Esophagus squamous epithelium (tissue), 5 donors: ENCODE results near the gene MBTD1. TPM values are rescaled to one million over a fixed set of nuclear protein-coding genes. Genes with fewer than 3 reads are reported as not detected.

Source experiments
- DNase-seq: peaks from one replicate; lab custom pipeline; 2025; lab: John Stamatoyannopoulos, UW
- H3K27ac ChIP-seq, 4 donors: fragments of 200-600 bp; sonication (generic); one replicate each; pipeline ENCODE4 v1.5.1; 2016 to 2019; ENCODE audit warnings: mild to moderate bottlenecking in 1 of 4
- H3K27me3 ChIP-seq, 4 donors: fragments of 200-600 bp; sonication (generic); 1 replicate in 3 of 4; 2 replicates in 1 of 4; pipeline versions ENCODE4 v1.5.1 to v1.6.0; 2017 to 2021; ENCODE audit warnings: antibody characterized with exemption in 1 of 4
- H3K36me3 ChIP-seq, 3 donors: fragments of 200-600 bp; sonication (generic); one replicate each; pipeline ENCODE4 v1.5.1; 2016 to 2019
- H3K4me1 ChIP-seq, 3 donors: fragments of 200-600 bp; sonication (generic); one replicate each; pipeline ENCODE4 v1.5.1; 2017 to 2019
- H3K4me3 ChIP-seq, 4 donors: fragments of 200-600 bp; sonication (generic); 1 replicate in 3 of 4; 2 replicates in 1 of 4; pipeline ENCODE4 v1.5.1; 2016 to 2019; ENCODE audit warnings: mild to moderate bottlenecking in 2 of 4, moderate library complexity in 1 of 4
- H3K9me3 ChIP-seq, 3 donors: fragments of 200-600 bp; sonication (generic); one replicate each; pipeline ENCODE4 v1.5.1; 2016 to 2019
- CTCF ChIP-seq, 6 experiments: fragments of 450-650 bp in 4 of 6; fragments of 200-600 bp in 2 of 6; sonication (generic) in 2 of 6; IDR thresholded peaks; one replicate each; pipeline ENCODE4 v1.5.1; 2016 to 2019; ENCODE audit warnings: antibody characterized with exemption in 6 of 6, mild to moderate bottlenecking in 4 of 6, moderate library complexity in 4 of 6
- POLR2A ChIP-seq, 4 donors: fragments of 450-650 bp; IDR thresholded peaks; one replicate each; pipeline ENCODE4 v1.6.1; 2017; ENCODE audit warnings: antibody characterized with exemption in 4 of 4, mild to moderate bottlenecking in 4 of 4, moderate library complexity in 3 of 4
- WGBS, 2 donors: methylation state at CpG; one replicate each; pipeline ENCODE4 v1.1.5; 2018; 5-methylcytosine and 5-hydroxymethylcytosine counted together
- intact Hi-C: fragments of 100-400 bp; cut with DNase I; formaldehyde crosslinking; loops from one replicate; pipeline ENCODE4 v1.15.0; 2022
- total RNA-seq, 4 donors: library from RNA; depleted of rRNA; stranded (reverse); fragments of >200 nt; gene quantifications; one replicate each; pipeline ENCODE4 v1.1.0, GENCODE V29; 2016
- donor health status: DM: yes; HTN: yes; CAD: no.

Gene MBTD1
- total RNA-seq, 4 donors from 2014 or later, result 6.1 to 21.4 (median 9.4) TPM

GRCh38 chr17:51142597-51142996, 117.3 kb downstream of the MBTD1 start:
- intact Hi-C loops, result no loop called here
- Histone ChIP-seq H3K27ac (no peak overlapping the region), H3K36me3 (no peaks in the 10 kb centered on the region), H3K27me3 (no peaks in the 10 kb centered on the region), H3K4me3 (no peak overlapping the region), H3K9me3 (no peaks in the 10 kb centered on the region), H3K4me1 (peaks cover 0 to under 1% (median 0%) of the 10 kb centered on the region in 3 donors)
- no peak for DNase-seq
- no peak for TF ChIP-seq CTCF (IDR thresholded peaks at IDR 0.05)
- 90 to 95% methylated on average over 2 of the region's 2 CpGs for WGBS, 2 donors

- Histone ChIP-seq H3K4me3 (no peak overlapping the region), H3K27ac (no peak overlapping the region), H3K36me3 (no peaks in the 10 kb centered on the region), H3K27me3 (no peaks in the 10 kb centered on the region), H3K4me1 (peaks cover 0 to 6% (median 0%) of the 10 kb centered on the region in 3 donors), H3K9me3 (no peaks in the 10 kb centered on the region)
- WGBS, 2 donors, result 87 to 93% methylated on average over 3 of the region's 3 CpGs
- intact Hi-C loops, result no loop called here
- DNase-seq, result no peak
- TF ChIP-seq CTCF (IDR thresholded peaks at IDR 0.05) (no peak), POLR2A (IDR thresholded peaks at IDR 0.05) (no peak)
Measured at GRCh38 chr17:51135956-51136355, 123.9 kb downstream of the MBTD1 start.

- peak overlapping the region in 1 of 4 donors; percentile 10 for H3K27ac ChIP-seq
- no peak overlapping the region for H3K4me3 ChIP-seq
- no peaks in the 10 kb centered on the region for H3K36me3 ChIP-seq
- H3K27me3 ChIP-seq, result no peaks in the 10 kb centered on the region
- WGBS, 2 donors, result 69 to 72% methylated on average over 2 of the region's 2 CpGs
- peaks cover 0 to 7% (median under 1%) of the 10 kb centered on the region in 3 donors for H3K4me1 ChIP-seq
- no peak for DNase-seq
- intact Hi-C loops, result no loop called here
- no peaks in the 10 kb centered on the region for H3K9me3 ChIP-seq
- TF ChIP-seq POLR2A (IDR thresholded peaks at IDR 0.05) (no peak), CTCF (IDR thresholded peaks at IDR 0.05) (no peak)
Measured at GRCh38 chr17:51133365-51133764, 126.5 kb downstream of the MBTD1 start.

GRCh38 chr17:51132964-51133319, 126.9 kb downstream of the MBTD1 start:
- TF ChIP-seq POLR2A (IDR thresholded peaks at IDR 0.05) (no peak), CTCF (IDR thresholded peaks at IDR 0.05) (no peak)
- intact Hi-C loops, result no loop called here
- H3K4me1 ChIP-seq, result peaks cover 0 to 10% (median 5%) of the 10 kb centered on the region in 3 donors
- no peaks in the 10 kb centered on the region for H3K9me3 ChIP-seq
- H3K36me3 ChIP-seq, result no peaks in the 10 kb centered on the region
- DNase-seq, result no peak
- H3K27ac ChIP-seq, result peak overlapping the region in 1 of 4 donors; percentile 10
- no peaks in the 10 kb centered on the region for H3K27me3 ChIP-seq
- no peak overlapping the region for H3K4me3 ChIP-seq

DNA sequence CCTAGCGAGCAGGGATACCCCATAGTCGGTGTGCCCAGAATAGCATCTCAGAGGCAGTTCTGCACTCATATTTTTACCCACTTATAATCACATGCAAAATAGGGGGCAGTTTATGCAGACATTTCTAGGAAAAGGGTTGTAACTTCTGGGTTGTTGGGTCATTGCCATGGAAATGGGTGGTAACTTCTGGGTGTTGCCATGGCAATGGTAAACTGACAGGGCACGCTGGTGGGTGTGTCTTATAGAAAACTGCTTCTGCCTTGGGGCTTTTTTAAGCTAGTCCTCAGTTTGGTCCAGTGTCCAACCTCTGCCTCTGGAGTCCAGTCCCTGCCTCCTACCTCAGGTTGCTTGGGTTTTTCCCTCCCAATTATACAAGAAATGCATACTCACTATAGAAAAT, 131.8 kb downstream of the MBTD1 start:
- H3K27ac ChIP-seq, result no peak overlapping the region
- intact Hi-C loops, result no loop called here
- no peaks in the 10 kb centered on the region for H3K36me3 ChIP-seq
- H3K27me3 ChIP-seq, result no peaks in the 10 kb centered on the region
- TF ChIP-seq CTCF (IDR thresholded peaks at IDR 0.05), result no peak
- TF ChIP-seq POLR2A (IDR thresholded peaks at IDR 0.05), result no peak
- peaks cover 0 to 10% (median 8%) of the 10 kb centered on the region in 3 donors for H3K4me1 ChIP-seq
- 38 to 47% methylated on average over 3 of the region's 3 CpGs for WGBS, 2 donors
- no peak overlapping the region for H3K4me3 ChIP-seq
- H3K9me3 ChIP-seq, result no peaks in the 10 kb centered on the region
- DNase-seq, result no peak

Other genes starting within 250 kb of the MBTD1 start
- gene SPAG9, start 139.2 kb downstream of the MBTD1 start, total RNA-seq, result 10 to 100 TPM; 25.6 to 88.5 (median 49.9) TPM
- gene NME1, start 106.5 kb downstream of the MBTD1 start, total RNA-seq, result 100 to 1,000 TPM in 2 of 4 donors, 10 to 100 TPM in 2; 56.9 to 138 (median 101) TPM
- 100 to 1,000 TPM; 513 to 760 (median 569) TPM for gene NME2, start 93.6 kb downstream of the MBTD1 start, total RNA-seq
- 10 to 100 TPM; 23.4 to 45.4 (median 36.2) TPM for gene UTP18, start 497 bp upstream of the MBTD1 start, total RNA-seq